Measurements from ENCODE around the gene AOC3.

DNA sequence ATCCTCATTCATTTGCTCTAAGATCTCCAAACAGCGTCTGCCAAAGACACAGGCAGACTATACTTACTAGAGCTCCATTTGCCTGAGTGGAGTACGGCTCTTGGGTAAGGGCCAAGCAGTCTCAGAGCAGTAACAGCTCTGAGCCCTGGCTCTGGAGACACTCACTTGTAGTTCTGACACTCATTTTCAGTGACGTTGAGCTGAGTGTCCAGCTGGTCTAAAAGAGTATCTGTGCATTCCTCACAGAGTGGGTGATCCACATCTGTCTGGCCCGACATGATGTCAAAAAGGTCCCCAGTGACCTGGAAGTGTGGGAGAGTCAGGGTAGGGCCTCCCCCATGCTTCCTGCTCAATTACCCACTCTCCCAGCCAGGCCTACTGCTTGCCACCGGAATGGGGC is 32.6 kb upstream of the AOC3 start:
- TF ChIP-seq, protein P1, sequence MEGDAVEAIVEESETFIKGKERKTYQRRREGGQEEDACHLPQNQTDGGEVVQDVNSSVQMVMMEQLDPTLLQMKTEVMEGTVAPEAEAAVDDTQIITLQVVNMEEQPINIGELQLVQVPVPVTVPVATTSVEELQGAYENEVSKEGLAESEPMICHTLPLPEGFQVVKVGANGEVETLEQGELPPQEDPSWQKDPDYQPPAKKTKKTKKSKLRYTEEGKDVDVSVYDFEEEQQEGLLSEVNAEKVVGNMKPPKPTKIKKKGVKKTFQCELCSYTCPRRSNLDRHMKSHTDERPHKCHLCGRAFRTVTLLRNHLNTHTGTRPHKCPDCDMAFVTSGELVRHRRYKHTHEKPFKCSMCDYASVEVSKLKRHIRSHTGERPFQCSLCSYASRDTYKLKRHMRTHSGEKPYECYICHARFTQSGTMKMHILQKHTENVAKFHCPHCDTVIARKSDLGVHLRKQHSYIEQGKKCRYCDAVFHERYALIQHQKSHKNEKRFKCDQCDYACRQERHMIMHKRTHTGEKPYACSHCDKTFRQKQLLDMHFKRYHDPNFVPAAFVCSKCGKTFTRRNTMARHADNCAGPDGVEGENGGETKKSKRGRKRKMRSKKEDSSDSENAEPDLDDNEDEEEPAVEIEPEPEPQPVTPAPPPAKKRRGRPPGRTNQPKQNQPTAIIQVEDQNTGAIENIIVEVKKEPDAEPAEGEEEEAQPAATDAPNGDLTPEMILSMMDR (IDR thresholded peaks at IDR 0.05; ENCODE audit: poor library complexity, severe bottlenecking) = no peak
- TF ChIP-seq, protein P2, sequence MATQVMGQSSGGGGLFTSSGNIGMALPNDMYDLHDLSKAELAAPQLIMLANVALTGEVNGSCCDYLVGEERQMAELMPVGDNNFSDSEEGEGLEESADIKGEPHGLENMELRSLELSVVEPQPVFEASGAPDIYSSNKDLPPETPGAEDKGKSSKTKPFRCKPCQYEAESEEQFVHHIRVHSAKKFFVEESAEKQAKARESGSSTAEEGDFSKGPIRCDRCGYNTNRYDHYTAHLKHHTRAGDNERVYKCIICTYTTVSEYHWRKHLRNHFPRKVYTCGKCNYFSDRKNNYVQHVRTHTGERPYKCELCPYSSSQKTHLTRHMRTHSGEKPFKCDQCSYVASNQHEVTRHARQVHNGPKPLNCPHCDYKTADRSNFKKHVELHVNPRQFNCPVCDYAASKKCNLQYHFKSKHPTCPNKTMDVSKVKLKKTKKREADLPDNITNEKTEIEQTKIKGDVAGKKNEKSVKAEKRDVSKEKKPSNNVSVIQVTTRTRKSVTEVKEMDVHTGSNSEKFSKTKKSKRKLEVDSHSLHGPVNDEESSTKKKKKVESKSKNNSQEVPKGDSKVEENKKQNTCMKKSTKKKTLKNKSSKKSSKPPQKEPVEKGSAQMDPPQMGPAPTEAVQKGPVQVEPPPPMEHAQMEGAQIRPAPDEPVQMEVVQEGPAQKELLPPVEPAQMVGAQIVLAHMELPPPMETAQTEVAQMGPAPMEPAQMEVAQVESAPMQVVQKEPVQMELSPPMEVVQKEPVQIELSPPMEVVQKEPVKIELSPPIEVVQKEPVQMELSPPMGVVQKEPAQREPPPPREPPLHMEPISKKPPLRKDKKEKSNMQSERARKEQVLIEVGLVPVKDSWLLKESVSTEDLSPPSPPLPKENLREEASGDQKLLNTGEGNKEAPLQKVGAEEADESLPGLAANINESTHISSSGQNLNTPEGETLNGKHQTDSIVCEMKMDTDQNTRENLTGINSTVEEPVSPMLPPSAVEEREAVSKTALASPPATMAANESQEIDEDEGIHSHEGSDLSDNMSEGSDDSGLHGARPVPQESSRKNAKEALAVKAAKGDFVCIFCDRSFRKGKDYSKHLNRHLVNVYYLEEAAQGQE (IDR thresholded peaks at IDR 0.05; ENCODE audit: borderline replicate concordance) = no peak
- TF ChIP-seq EZH2 (IDR thresholded peaks at IDR 0.05; ENCODE audit: borderline replicate concordance, insufficient read depth, low read length, poor library complexity, severe bottlenecking) = no peak
- TF ChIP-seq EP300 (conservative IDR thresholded peaks at IDR 0.05; ENCODE audit: poor library complexity, severe bottlenecking) = no peak
